NCI-H524 treated with DMSO at 0.1 percent for 48 hours (cell line): ENCODE results near the gene MAP3K19.
"Not testable (repeated sequence)": the region's sequence is repeated elsewhere in the genome, so short reads cannot be mapped to it uniquely, and the experiment has no call there.

ENCODE experiments used
- DNase-seq: peaks from one replicate; lab custom pipeline; 2025; lab: John Stamatoyannopoulos, UW

MAP3K19 gene

DNA sequence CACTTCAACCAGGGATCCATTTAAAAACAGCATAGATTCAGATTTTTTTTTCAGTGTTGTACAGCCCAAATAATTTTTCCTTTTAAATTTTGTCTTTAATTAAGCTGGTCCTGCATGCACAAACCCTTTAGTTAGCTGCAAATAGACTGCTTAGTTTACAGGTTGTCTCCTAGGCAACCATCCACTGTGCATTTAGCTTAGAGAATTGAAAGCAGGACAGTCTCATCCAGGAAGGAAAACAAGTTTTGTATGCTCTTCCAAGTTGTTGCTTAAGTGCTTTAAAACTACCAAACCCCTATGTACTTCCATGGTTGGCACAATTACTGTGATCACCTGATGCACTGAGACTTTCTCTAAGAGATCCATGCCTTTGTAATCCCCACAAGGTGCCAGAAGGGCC is at the start of gene MAP3K19:
MAP3K19 (minus strand) TSS at position 148 of the 400 bp plus-strand sequence. CDS start 22,800 bp downstream, outside the sequence.
- DNase-seq, result no peak

DNA sequence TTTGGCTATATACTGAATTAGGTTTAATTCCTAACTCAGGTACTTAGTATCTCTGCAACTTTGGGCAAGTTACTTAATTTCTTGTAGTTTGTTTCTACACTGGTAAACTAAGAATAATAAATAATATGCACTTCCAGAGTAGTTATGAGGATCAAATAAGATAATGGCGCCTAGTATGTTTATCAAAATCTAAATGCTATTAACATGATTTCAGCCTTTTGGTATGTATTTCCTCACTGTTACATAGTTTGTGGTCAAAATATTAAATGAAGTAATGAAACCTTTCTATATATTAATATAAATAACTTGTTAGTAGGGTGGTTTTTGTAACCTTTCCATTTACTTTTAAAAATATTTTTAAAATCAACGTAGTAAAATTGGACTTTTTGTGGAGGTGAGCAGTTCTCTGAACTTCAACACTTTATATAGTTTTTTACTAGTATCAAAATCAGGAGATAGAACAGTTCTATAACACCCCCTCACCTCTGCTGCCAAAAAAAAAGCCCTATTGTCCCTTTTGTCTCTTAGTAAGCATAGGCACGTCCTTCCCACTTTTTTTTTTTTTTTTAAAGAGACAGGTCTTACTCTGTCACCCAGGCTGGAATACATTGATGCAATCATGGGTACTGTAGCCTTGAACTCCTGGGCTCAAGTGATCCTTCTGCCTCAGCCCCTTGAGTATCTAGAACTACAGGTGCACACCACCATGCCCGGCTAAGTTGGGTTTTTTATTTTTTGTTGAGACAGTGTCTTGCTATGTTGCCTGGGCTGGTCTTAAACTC is 49.6 kb upstream of the MAP3K19 start:
- no peak for DNase-seq

- DNase-seq, result no peak
Observed at GRCh38 chr2:135095591-135095990, 48.3 kb upstream of the MAP3K19 start.

DNA sequence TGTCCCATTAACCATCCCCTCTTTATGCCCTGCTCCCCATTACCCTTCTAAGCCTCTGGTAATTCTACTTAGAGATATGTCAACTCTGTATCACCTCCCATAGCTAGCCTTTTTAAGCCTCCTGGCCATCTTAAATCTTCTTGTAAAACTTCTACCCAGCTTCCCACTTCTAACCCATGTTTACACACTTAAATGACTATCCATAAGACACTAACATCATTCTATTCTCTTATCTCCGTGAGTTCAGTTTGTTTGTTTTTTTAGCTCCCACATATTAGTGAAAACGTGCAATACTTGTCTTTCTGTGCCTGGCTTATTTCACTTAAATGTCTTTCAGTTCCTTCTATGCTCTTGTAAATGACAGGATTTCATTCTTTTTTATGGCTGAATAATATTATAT is 47.3 kb upstream of the MAP3K19 start:
- DNase-seq, result no peak

- DNase-seq, result peak; percentile 81
Observed at GRCh38 chr2:135093670-135094330, 46.6 kb upstream of the MAP3K19 start.

GRCh38 chr2:135093193-135093592 is 45.9 kb upstream of the MAP3K19 start:
- no peak for DNase-seq

DNA sequence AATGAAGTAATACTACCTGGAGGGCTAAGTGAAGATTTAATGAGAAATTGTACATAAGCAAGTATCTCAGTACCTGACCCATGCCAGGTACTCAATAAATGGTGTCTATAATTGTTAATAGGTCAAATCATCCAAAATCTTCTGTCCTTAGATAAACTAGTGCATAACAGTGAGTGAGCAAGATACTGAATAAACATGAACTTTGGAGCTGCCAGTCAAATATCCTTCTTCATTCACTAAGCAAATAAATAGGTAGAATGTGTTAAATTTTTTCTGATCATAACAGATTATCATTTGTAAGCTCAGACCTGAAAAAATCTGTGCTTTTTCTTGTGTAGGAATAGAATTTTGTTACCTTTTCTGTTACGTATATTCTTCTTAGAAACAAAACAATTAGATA is 44.4 kb upstream of the MAP3K19 start:
- DNase-seq, result no peak

DNA sequence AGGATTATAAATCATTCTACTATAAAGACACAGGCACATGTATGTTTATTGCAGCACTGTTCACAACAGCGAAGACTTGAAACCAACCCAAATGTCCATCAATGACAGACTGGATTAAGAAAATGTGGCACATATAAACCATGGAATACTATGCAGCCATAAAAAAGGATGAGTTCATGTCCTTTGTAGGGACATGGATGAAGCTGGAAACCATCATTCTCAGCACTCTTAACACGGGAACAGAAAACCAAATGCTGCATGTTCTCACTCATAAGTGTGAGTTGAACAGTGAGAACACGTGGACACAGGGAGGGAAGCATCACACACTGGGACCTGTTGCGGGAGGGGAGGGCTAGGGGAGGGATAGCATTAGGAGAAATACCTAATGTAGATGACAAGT is 42.4 kb upstream of the MAP3K19 start:
- DNase-seq, result not testable (repeated sequence)

- DNase-seq, result no peak
Observed at GRCh38 chr2:135086222-135086621, 39.0 kb upstream of the MAP3K19 start.

GRCh38 chr2:135078417-135078816 is 31.2 kb upstream of the MAP3K19 start:
- no peak for DNase-seq

- no peak for DNase-seq
Observed at GRCh38 chr2:135076556-135076955, 29.3 kb upstream of the MAP3K19 start.

- no peak for DNase-seq
Observed at GRCh38 chr2:135074216-135074615, 27.0 kb upstream of the MAP3K19 start.

GRCh38 chr2:135072125-135072997 is 25.1 kb upstream of the MAP3K19 start:
- DNase-seq, result no peak

GRCh38 chr2:135066710-135067109 is 19.5 kb upstream of the MAP3K19 start:
- no peak for DNase-seq

- no peak for DNase-seq
Observed at GRCh38 chr2:135064149-135064548, 16.9 kb upstream of the MAP3K19 start.

GRCh38 chr2:135063210-135063609 is 16.0 kb upstream of the MAP3K19 start:
- DNase-seq, result no peak

DNA sequence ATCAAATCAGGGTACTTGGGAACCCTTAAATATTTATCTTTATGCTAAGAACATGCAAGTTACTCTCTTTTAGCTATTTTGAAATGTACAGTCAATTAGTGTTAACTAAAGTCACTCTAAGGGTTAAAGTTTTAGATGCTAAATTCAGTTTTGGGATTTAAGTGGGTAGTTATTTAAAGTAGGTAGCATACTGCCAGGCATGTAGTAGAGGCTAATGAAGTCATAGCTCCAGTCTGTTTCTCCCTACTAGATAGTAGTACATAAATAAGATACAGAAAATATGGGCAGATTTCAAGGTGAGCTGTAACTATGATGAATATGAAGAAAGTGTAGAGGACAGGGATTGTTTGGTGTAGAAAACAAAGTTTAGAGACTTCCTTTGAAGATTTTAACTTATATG is 12.3 kb upstream of the MAP3K19 start:
- no peak for DNase-seq

DNA sequence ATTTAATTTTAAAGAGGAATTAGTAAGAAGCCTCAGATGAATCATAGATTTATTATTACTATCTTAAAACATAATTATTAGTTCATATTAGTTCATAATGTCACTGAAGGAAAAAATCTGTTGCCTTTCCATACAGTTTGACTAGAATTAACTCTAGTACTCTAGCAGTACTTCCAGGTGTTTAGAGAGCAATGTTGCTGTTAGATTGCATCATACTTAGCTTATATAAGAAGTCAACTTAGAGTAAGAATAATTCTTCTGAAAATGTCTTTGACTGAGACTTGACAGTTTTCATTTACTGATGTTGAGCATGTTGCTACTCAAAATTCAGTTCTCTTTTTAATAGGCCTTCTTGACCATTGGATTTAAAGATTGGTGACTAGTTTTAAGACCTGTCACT is 9.5 kb upstream of the MAP3K19 start:
- DNase-seq, result no peak

- no peak for DNase-seq
Observed at GRCh38 chr2:135055182-135055786, 8.0 kb upstream of the MAP3K19 start.

DNA sequence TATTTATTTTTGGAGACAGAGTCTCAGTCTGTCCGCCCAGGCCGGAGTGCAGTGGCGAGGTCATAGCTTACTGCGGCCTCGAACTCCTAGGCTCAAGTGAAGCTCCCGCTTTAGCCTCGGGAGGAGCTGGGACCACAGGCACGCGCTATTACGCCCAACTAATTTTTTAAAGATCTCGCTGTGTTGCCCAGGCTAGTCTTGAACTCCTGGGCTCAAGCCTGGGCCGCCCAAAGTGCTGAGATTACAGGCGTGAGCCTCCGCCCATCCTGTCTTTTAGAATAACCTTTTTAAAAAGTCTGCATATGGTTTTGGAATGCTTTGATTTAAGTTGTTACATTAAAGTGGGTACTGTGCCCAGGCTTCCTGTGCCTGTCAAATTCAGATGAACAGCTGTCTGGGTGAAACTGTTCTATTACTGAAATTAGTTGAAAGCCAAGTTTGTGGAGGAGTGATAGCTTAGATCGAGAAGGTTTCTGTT is 5.8 kb upstream of the MAP3K19 start:
- no peak for DNase-seq

DNA sequence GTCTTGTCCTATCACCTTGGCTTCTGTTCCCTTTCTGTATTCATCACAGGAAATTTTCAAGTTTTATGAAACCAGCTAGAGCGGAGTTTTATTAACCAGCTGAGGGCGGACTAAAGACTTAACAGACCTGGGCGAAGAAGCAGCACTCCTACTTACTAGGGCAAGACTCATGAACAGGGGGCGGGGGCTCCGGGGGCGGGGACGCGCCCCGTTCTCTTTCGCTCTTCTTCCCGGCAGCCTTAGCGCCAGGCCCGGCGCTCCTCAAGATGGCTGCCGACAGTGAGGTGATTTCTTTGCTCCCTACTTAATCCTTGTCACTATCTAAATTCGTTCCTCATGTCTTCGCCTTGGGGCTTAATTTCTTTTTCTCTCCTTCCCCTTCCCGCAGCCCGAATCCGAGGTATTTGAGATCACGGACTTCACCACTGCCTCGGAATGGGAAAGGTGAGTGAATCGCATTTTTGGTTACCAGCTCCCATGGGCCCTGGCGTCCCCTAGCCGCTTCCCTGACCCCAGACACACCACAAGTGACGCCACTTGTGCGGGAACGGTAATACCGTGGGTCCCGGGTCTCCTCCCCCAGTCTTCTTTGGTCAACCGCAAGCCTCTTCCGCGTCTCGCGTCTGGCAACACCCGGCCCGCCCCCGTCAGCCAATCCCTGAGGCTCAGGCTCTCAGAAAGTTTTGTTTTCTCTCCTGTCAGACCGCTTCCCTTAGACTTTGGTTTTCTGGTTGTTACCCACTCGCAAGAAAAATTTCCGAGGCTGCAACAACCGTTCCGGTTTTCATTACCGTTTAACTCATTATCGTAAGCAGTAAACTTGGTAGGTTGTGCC is 5.0 kb upstream of the MAP3K19 start, which contains the start of gene RAB3GAP1:
RAB3GAP1 (plus strand) TSS at position 251 of the 835 bp plus-strand sequence; CDS start at position 267, 16 bp downstream.
- peak; percentile 44 for DNase-seq
